OCI-LY7 (cell line): ENCODE measurements around the gene CNTN4. TPM values are rescaled to one million over a fixed set of nuclear protein-coding genes. Genes with fewer than 3 reads are reported as not detected.

Experiments
- BruUV-seq: library from RNA; stranded (reverse); fragments of 400-500 nt; replicated peaks from 2 replicates; lab custom pipeline; 2021; lab: Mats Ljungman, UMichigan
- CTCF ChIA-PET: fragments of 300-600 bp; sonication (Branson Sonifier 250); formaldehyde crosslinking; loops from one replicate; lab custom pipeline; 2022; ENCODE audit warnings: antibody characterized with exemption; ENCODE audit not compliant: unreplicated experiment; lab: Charles Lee
- POLR2A ChIA-PET: fragments of 300-600 bp; sonication (Branson Sonifier 250); formaldehyde crosslinking; loops from one replicate; lab custom pipeline; 2022; ENCODE audit warnings: antibody characterized with exemption; lab: Charles Lee
- DNase-seq: peaks from one replicate; pipeline ENCODE4 v3.0.0-alpha.2; 2015; ENCODE audit warnings: low spot score
- H2AFZ ChIP-seq: fragments of 200-600 bp; sonication (generic), shearing (Covaris generic); 2 replicates; pipeline ENCODE4 v1.6.1; 2014; ENCODE audit warnings: mild to moderate bottlenecking, antibody characterized with exemption, low read length, moderate library complexity
- H3K27ac ChIP-seq: fragments of 200-600 bp; sonication (generic); 2 replicates; pipeline ENCODE4 v1.5.1; 2014; ENCODE audit warnings: mixed run types, low read depth, mild to moderate bottlenecking, moderate library complexity, low read length, inconsistent platforms; ENCODE audit not compliant: poor library complexity, severe bottlenecking
- H3K36me3 ChIP-seq: fragments of 200-600 bp; sonication (generic); 2 replicates; pipeline ENCODE4 v1.6.1; 2014; ENCODE audit warnings: mild to moderate bottlenecking, antibody characterized with exemption, low read length, moderate library complexity, mixed read lengths; ENCODE audit not compliant: insufficient read depth
- H3K4me1 ChIP-seq: fragments of 200-600 bp; sonication (generic); 2 replicates; pipeline ENCODE4 v1.5.1; 2014; ENCODE audit warnings: mild to moderate bottlenecking, low read length; ENCODE audit not compliant: insufficient read depth, poor library complexity, severe bottlenecking
- H3K4me2 ChIP-seq: fragments of 200-600 bp; sonication (generic); 2 replicates; pipeline ENCODE4 v1.6.1; 2014; ENCODE audit warnings: mild to moderate bottlenecking, low read length
- H3K4me3 ChIP-seq: fragments of 200-600 bp; sonication (generic); 2 replicates; pipeline ENCODE4 v1.5.1; 2014; ENCODE audit warnings: mild to moderate bottlenecking, low read depth, low read length; ENCODE audit not compliant: poor library complexity, severe bottlenecking
- H3K79me2 ChIP-seq: fragments of 200-600 bp; sonication (generic); 2 replicates; pipeline ENCODE4 v1.6.1; 2016; ENCODE audit warnings: low read depth, mild to moderate bottlenecking, low read length, moderate library complexity, mixed read lengths; ENCODE audit not compliant: insufficient read depth
- H3K9me2 ChIP-seq: fragments of 200-600 bp; sonication (generic); 2 replicates; pipeline ENCODE4 v1.6.1; 2016; ENCODE audit warnings: mild to moderate bottlenecking, low read length, mixed read lengths; ENCODE audit not compliant: insufficient read depth
- H3K9me3 ChIP-seq: fragments of 200-600 bp; sonication (generic); 2 replicates; pipeline ENCODE4 v1.6.1; 2014; ENCODE audit warnings: mild to moderate bottlenecking, mixed run types, low read length, mixed read lengths
- H4K20me1 ChIP-seq: fragments of 200-600 bp; sonication (generic); 2 replicates; pipeline ENCODE4 v1.6.1; 2014; ENCODE audit warnings: mild to moderate bottlenecking, antibody characterized with exemption, low read length, moderate library complexity, mixed read lengths; ENCODE audit not compliant: insufficient read depth
- EZH2phosphoT487 ChIP-seq: fragments of 200-600 bp; sonication (generic); IDR thresholded peaks from 2 replicates; pipeline ENCODE4 v1.6.1; 2018; ENCODE audit warnings: low read depth, borderline replicate concordance, mild to moderate bottlenecking, mixed run types, antibody characterized with exemption, low read length, moderate library complexity, mixed read lengths
- intact Hi-C: fragments of 100-400 bp; cut with micrococcal nuclease; formaldehyde crosslinking; loops from one replicate; pipeline ENCODE4 v1.10.0; 2022; ENCODE audit not compliant: unreplicated experiment
- total RNA-seq, 2 experiments: library from RNA; depleted of rRNA in 1 of 2; stranded (reverse); fragments of >200 nt in 1 of 2; shearing (Covaris generic) in 1 of 2; gene quantifications; 2 replicates each; pipeline ENCODE4 v1.2.3, GENCODE V29; 2014 to 2022
- TF ChIP-seq, protein P1 (sequence below): fragments of 200-600 bp; sonication (generic); conservative IDR thresholded peaks from 2 replicates; pipeline ENCODE4 v1.5.1; 2014; ENCODE audit warnings: mild to moderate bottlenecking, antibody characterized with exemption, low read length, moderate library complexity, mixed read lengths

Gene CNTN4
- total RNA-seq, 2 experiments from 2014 or later = not detected

DNA sequence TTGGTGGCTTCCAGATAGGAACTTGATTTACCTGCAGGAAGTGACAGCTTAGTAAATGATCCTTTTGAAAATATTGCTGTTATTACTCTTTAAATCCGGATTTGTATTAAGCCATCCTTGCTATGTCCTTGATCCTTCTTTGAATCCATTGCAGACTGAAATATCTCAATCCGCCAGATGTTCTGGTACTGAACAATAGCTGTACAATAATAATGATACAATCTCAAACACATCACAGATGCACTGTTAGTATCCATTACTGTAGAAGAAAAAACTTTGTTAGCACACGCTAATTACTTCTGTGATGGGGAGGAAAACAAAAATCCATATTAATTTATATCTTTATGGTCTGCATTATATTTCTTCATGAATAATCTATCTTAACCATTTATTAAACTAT, 202.3 kb downstream of the CNTN4 start:
- Histone ChIP-seq H3K79me2 (no peaks in the 10 kb centered on the region), H3K9me3 (no peaks in the 10 kb centered on the region), H3K4me2 (no peak overlapping the region), H3K27ac (no peak overlapping the region), H2AFZ (no peak overlapping the region), H3K9me2 (no peaks in the 10 kb centered on the region), H3K36me3 (no peaks in the 10 kb centered on the region), H3K4me3 (no peak overlapping the region), H4K20me1 (no peaks in the 10 kb centered on the region), H3K4me1 (no peaks in the 10 kb centered on the region)
- POLR2A ChIA-PET = interaction anchor here (0.6 kb wide), 1 partner anchor 890 kb away, joined by 4 read pairs; no protein-coding TSS in a partner anchor
- CTCF ChIA-PET = no interaction called here
- intact Hi-C loops = no loop called here
- no peak for DNase-seq
- TF ChIP-seq, protein P1, sequence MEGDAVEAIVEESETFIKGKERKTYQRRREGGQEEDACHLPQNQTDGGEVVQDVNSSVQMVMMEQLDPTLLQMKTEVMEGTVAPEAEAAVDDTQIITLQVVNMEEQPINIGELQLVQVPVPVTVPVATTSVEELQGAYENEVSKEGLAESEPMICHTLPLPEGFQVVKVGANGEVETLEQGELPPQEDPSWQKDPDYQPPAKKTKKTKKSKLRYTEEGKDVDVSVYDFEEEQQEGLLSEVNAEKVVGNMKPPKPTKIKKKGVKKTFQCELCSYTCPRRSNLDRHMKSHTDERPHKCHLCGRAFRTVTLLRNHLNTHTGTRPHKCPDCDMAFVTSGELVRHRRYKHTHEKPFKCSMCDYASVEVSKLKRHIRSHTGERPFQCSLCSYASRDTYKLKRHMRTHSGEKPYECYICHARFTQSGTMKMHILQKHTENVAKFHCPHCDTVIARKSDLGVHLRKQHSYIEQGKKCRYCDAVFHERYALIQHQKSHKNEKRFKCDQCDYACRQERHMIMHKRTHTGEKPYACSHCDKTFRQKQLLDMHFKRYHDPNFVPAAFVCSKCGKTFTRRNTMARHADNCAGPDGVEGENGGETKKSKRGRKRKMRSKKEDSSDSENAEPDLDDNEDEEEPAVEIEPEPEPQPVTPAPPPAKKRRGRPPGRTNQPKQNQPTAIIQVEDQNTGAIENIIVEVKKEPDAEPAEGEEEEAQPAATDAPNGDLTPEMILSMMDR = no peak
- no peak for TF ChIP-seq EZH2phosphoT487
- BruUV-seq = no TSS peak

DNA sequence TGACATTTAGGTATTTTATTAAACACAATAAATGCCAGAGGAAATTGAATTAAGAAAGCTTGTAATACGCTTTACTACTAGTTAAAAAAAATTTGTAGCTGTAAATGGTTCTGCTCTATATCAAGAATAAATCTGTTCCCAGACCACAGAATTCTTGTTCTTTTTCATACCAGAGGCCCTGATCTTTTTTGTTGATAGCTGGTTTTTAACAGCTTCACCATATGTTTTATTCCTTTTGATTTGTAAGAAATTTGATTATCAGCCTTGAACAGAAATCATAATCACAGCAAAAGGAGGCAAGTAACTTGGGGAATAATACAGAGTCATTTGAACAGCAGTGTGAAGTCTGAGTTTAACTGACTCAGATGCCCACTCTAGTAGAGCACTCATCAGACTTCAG, 202.7 kb downstream of the CNTN4 start:
- no peak for DNase-seq
- intact Hi-C loops = no loop called here
- no peaks in the 10 kb centered on the region for H3K36me3 ChIP-seq
- H3K4me1 ChIP-seq = no peaks in the 10 kb centered on the region
- no peaks in the 10 kb centered on the region for H3K79me2 ChIP-seq
- no peak overlapping the region for H2AFZ ChIP-seq
- H3K27ac ChIP-seq = no peak overlapping the region
- no peak for TF ChIP-seq EZH2phosphoT487
- TF ChIP-seq, protein P1 = no peak
- H4K20me1 ChIP-seq = no peaks in the 10 kb centered on the region
- CTCF ChIA-PET = no interaction called here
- no peaks in the 10 kb centered on the region for H3K9me2 ChIP-seq
- no peaks in the 10 kb centered on the region for H3K9me3 ChIP-seq
- POLR2A ChIA-PET = interaction anchor here (0.6 kb wide), 1 partner anchor 891 kb away, joined by 4 read pairs; no protein-coding TSS in a partner anchor
- no TSS peak for BruUV-seq
- H3K4me2 ChIP-seq = no peak overlapping the region
- H3K4me3 ChIP-seq = no peak overlapping the region

DNA sequence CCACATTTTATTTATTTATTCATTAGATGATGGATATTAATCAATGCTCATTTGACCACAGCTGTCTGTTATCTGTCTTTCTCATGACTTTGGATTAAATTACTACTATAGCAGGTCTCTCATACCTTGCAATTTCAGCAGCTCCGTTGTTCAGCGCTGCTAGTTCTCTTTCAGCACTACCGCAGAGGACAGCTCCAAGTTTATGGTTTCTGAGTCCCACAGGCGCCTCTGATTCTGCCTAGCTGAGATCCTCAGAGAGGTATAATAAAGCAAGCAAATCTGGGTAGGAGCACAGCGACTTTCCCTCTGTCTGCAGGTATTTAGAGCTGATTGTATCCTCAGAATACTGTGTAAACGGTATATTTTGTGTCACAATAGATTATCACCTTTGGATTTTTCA, 204.9 kb downstream of the CNTN4 start:
- Histone ChIP-seq H3K4me1 (no peaks in the 10 kb centered on the region), H3K9me2 (no peaks in the 10 kb centered on the region), H3K79me2 (no peaks in the 10 kb centered on the region), H4K20me1 (no peaks in the 10 kb centered on the region), H2AFZ (no peak overlapping the region), H3K36me3 (no peaks in the 10 kb centered on the region), H3K27ac (no peak overlapping the region), H3K9me3 (no peaks in the 10 kb centered on the region), H3K4me2 (no peak overlapping the region), H3K4me3 (no peak overlapping the region)
- no peak for TF ChIP-seq EZH2phosphoT487
- TF ChIP-seq, protein P1 = no peak
- POLR2A ChIA-PET = no interaction called here
- no peak for DNase-seq
- no TSS peak for BruUV-seq
- CTCF ChIA-PET = no interaction called here
- intact Hi-C loops = no loop called here
